Ovary (tissue), 3 donors: Measurements from ENCODE around the gene SCUBE3.

Source experiments
- POLR2A ChIP-seq: fragments of 450-650 bp; IDR thresholded peaks from one replicate; pipeline ENCODE4 v1.6.1; 2017; ENCODE audit warnings: antibody characterized with exemption, mild to moderate bottlenecking, moderate library complexity
- TF ChIP-seq, protein P1 (sequence below), 3 donors: fragments of 450-650 bp in 2 of 3; fragments of 200-600 bp in 1 of 3; IDR thresholded peaks; one replicate each; pipeline versions ENCODE4 v1.5.1 to v1.8.0; 2016 to 2022; ENCODE audit warnings: antibody characterized with exemption in 3 of 3, mild to moderate bottlenecking in 1 of 3
- donor health status: DM: no; HTN: no; CAD: no.

DNA sequence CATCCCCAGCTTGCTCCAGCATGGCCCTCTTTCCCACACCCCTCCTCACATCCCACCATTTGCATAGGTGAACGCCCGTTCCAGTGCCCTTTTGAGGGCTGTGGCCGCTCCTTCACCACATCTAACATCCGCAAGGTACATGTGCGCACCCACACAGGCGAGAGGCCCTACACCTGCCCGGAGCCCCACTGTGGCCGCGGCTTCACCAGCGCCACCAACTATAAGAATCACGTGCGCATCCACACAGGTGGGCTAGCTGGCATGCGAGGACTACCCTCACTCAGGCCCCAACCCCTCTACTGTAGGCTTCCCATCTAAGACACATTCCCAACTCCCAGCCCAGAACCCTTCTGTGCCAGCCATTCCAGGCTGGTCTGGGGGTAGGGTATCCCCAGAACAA, 77.7 kb downstream of the SCUBE3 start:
- no peak for TF ChIP-seq POLR2A
- TF ChIP-seq, protein P1, sequence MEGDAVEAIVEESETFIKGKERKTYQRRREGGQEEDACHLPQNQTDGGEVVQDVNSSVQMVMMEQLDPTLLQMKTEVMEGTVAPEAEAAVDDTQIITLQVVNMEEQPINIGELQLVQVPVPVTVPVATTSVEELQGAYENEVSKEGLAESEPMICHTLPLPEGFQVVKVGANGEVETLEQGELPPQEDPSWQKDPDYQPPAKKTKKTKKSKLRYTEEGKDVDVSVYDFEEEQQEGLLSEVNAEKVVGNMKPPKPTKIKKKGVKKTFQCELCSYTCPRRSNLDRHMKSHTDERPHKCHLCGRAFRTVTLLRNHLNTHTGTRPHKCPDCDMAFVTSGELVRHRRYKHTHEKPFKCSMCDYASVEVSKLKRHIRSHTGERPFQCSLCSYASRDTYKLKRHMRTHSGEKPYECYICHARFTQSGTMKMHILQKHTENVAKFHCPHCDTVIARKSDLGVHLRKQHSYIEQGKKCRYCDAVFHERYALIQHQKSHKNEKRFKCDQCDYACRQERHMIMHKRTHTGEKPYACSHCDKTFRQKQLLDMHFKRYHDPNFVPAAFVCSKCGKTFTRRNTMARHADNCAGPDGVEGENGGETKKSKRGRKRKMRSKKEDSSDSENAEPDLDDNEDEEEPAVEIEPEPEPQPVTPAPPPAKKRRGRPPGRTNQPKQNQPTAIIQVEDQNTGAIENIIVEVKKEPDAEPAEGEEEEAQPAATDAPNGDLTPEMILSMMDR (IDR thresholded peaks at IDR 0.05), result no peak
